Adrenal gland (tissue), 12 donors: Measurements from ENCODE around the gene GRIA3. TPM values are rescaled to one million over a fixed set of nuclear protein-coding genes. Genes with fewer than 3 reads are reported as not detected.

Experiments
- DNase-seq, 7 donors: peaks; one replicate each; pipeline ENCODE4 v3.0.0-alpha.2; 2019 to 2020
- H3K27ac ChIP-seq, 5 donors: fragments of 200-600 bp; sonication (generic) in 4 of 5; 1 replicate in 3 of 5; 2 replicates in 2 of 5; pipeline versions ENCODE4 v1.5.1 to v1.8.0; 2016 to 2020; ENCODE audit warnings: mild to moderate bottlenecking in 1 of 5
- H3K27me3 ChIP-seq: fragments of 200-600 bp; 2 replicates; pipeline ENCODE4 v1.8.0; 2021
- H3K36me3 ChIP-seq, 2 donors: fragments of 200-600 bp; replicated peaks in 1 of 2; 1 replicate in 1 of 2; 2 replicates in 1 of 2; pipeline versions ENCODE4 v1.5.1 to v1.8.0; 2018 to 2022
- H3K4me1 ChIP-seq, 2 donors: fragments of 200-600 bp; replicated peaks in 1 of 2; 1 replicate in 1 of 2; 2 replicates in 1 of 2; pipeline versions ENCODE4 v1.5.1 to v1.8.0; 2018 to 2021
- H3K4me3 ChIP-seq, 4 donors: fragments of 200-600 bp; sonication (generic) in 3 of 4; one replicate each; pipeline ENCODE4 v1.5.1; 2016 to 2018
- H3K9me3 ChIP-seq, 3 donors: fragments of 200-600 bp; sonication (generic) in 1 of 3; replicated peaks in 1 of 3; 1 replicate in 2 of 3; 2 replicates in 1 of 3; pipeline versions ENCODE4 v1.5.1 to v1.8.0; 2016 to 2021
- POLR2A ChIP-seq, 2 donors: fragments of 450-650 bp; IDR thresholded peaks; one replicate each; pipeline ENCODE4 v1.6.1; 2017; ENCODE audit warnings: antibody characterized with exemption in 2 of 2, mild to moderate bottlenecking in 2 of 2, moderate library complexity in 1 of 2
- WGBS, 4 donors: extraction: QIAGEN DNeasy Blood & Tissue Kit in 2 of 4; methylation state at CpG; one replicate each; pipeline versions ENCODE4 v1.1.5 to v1.1.7; 2013 to 2017; 5-methylcytosine and 5-hydroxymethylcytosine counted together
- intact Hi-C, 2 donors: fragments of 100-400 bp; cut with DNase I; formaldehyde crosslinking; loops; one replicate each; pipeline versions ENCODE4 v1.14.1 to v1.15.0; 2022 to 2023
- polyA plus RNA-seq, 3 donors: library from polyadenylated mRNA; stranded (reverse); fragments of 200-250 nt in 2 of 3; fragments of 350-450 nt in 1 of 3; fragmentation: Illumina TruSeq in 1 of 3; extraction: RNeasy Lipid Tissue Mini Kit (QIAGEN cat#74804) in 1 of 3; gene quantifications; one replicate each; pipeline ENCODE4 v1.2.3, GENCODE V29; 2013 to 2014
- total RNA-seq, 9 donors: library from RNA; depleted of rRNA in 4 of 9; stranded (reverse); fragments of >200 nt in 4 of 9; fragments of 120-200 nt in 1 of 9; fragmentation: NEBNext Ultra II Directional in 1 of 9; extraction: Animal tissue kit (Norgen Biotek cat#: 25700) in 1 of 9; gene quantifications; one replicate each; pipeline versions ENCODE4 v1.1.0 to v1.2.4, GENCODE V29; 2013 to 2023
- TF ChIP-seq, protein P1 (sequence below), 6 experiments: fragments of 450-650 bp in 4 of 6; fragments of 200-600 bp in 2 of 6; sonication (generic) in 1 of 6; IDR thresholded peaks; 1 replicate in 5 of 6; 2 replicates in 1 of 6; pipeline versions ENCODE4 v1.5.1 to v1.8.0; 2016 to 2021; ENCODE audit warnings: antibody characterized with exemption in 6 of 6, mild to moderate bottlenecking in 2 of 6, moderate library complexity in 1 of 6
- donor health status: healthy with polysubstance abuse.
- donor health status: Bipolar disorder and iron deficiency.
- donor health status: DM: yes; HTN: yes; CAD: no.
- donor health status: DM: no; HTN: no; CAD: no.
- donor health status: DM: no; HTN: no; CAD: no.
- donor health status: DM: yes; HTN: yes; CAD: no.

The GRIA3 gene
- total and polyA plus RNA-seq, 12 donors: 9.1 to 51.9 (median 21.1) TPM

DNA sequence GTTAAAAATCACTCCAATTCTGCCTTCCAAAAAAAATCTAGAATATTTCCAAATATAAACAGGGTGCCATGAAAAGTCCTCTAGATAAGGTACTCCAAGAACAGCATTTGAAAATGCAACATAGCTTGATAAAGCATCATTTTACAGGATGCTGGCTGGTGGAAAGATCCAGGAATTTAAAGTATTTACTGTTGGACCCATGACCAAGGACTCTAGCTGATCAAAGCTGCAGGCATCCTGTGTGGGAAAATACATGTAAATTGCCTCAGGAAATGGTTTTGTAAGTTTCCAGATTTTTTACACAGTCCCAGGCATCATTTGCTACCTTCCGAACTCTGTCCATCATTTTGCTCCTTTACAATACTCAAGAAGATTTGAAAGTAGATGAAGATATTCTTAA lies 164.4 kb downstream of the GRIA3 start:
- TF ChIP-seq POLR2A (IDR thresholded peaks at IDR 0.05): no peak
- TF ChIP-seq, protein P1, sequence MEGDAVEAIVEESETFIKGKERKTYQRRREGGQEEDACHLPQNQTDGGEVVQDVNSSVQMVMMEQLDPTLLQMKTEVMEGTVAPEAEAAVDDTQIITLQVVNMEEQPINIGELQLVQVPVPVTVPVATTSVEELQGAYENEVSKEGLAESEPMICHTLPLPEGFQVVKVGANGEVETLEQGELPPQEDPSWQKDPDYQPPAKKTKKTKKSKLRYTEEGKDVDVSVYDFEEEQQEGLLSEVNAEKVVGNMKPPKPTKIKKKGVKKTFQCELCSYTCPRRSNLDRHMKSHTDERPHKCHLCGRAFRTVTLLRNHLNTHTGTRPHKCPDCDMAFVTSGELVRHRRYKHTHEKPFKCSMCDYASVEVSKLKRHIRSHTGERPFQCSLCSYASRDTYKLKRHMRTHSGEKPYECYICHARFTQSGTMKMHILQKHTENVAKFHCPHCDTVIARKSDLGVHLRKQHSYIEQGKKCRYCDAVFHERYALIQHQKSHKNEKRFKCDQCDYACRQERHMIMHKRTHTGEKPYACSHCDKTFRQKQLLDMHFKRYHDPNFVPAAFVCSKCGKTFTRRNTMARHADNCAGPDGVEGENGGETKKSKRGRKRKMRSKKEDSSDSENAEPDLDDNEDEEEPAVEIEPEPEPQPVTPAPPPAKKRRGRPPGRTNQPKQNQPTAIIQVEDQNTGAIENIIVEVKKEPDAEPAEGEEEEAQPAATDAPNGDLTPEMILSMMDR (IDR thresholded peaks at IDR 0.05): no peak
- H3K27ac ChIP-seq: no peak overlapping the region
- no peak for DNase-seq
- H3K9me3 ChIP-seq: no peaks in the 10 kb centered on the region
- intact Hi-C loops: no loop called here
- no peak overlapping the region for H3K4me3 ChIP-seq
- WGBS, 4 donors: 85 to 100% (median 93%) methylated on average over 1 of the region's 1 CpG
- no peaks in the 10 kb centered on the region for H3K27me3 ChIP-seq
- H3K36me3 ChIP-seq: no peaks in the 10 kb centered on the region
- H3K4me1 ChIP-seq: no peaks in the 10 kb centered on the region

DNA sequence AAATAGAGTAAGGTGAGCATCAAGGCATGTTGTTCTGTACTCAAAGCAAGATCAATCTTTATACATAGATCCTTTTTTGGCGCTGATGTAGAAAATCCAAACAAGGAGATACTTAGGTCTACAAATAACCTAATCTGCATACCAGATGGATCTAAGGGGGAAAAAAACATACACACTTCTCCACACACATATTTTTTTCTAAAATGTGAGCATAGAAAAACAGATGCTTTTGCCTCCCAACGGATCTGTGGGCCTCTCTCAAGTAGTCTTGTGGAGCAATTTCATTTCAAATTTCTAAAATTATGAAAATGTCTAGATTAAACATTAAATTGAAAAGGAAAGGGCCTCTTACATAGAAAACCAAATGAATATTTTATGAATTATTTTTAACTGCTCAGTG lies 166.1 kb downstream of the GRIA3 start:
- no peak for TF ChIP-seq POLR2A (IDR thresholded peaks at IDR 0.05)
- TF ChIP-seq, protein P1 (IDR thresholded peaks at IDR 0.05): no peak
- Histone ChIP-seq H3K4me1 (no peaks in the 10 kb centered on the region), H3K36me3 (no peaks in the 10 kb centered on the region), H3K27ac (no peak overlapping the region), H3K4me3 (no peak overlapping the region), H3K9me3 (no peaks in the 10 kb centered on the region), H3K27me3 (no peaks in the 10 kb centered on the region)
- no peak for DNase-seq
- intact Hi-C loops: no loop called here
- WGBS, 4 donors: 54 to 85% (median 72%) methylated on average over 2 of the region's 2 CpGs

DNA sequence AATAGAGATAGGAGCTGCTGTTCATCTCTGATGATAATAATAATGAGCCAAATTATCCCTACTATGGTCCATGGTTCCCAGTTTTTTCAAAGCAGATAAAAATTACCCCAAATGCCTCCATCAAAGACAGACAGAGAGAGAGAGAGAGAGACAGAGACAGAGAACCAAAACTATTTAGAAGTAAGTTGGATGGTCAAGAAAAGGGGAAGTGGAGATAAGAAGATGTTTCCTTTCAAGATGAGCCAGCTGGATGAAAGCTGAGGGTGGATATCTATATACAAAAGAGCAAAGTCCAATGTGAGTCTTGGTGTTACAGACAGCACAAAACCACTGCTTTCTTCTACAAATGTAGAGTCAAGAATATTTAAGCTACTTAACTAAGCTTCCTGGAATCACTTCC lies 173.9 kb downstream of the GRIA3 start:
- H3K4me1 ChIP-seq: no peaks in the 10 kb centered on the region
- no peak overlapping the region for H3K4me3 ChIP-seq
- H3K9me3 ChIP-seq: no peaks in the 10 kb centered on the region
- H3K27ac ChIP-seq: no peak overlapping the region
- no peaks in the 10 kb centered on the region for H3K36me3 ChIP-seq
- intact Hi-C loops: no loop called here
- H3K27me3 ChIP-seq: peaks cover 7% of the 10 kb centered on the region
- no peak for DNase-seq
- TF ChIP-seq, protein P1 (IDR thresholded peaks at IDR 0.05): no peak
- no peak for TF ChIP-seq POLR2A (IDR thresholded peaks at IDR 0.05)

DNA sequence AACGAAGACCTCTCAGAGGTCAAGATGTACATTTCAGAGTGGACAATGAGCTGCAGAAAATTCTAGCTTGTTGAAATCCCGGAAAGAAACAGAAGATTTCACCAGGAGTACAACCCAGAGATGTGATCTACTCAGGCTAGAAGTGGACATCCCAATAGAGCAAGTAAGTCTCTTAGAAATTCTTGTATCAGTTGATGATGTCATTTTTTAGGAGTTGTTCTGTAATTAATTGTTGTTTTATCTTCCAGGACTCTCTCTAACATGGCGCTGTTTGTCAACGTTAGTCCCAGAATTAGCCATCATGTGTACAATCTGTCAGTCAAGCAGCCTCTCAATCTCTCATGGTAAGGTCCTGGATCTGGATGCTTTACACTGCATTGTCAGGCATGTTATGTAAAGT lies 174.4 kb downstream of the GRIA3 start:
- H3K27me3 ChIP-seq: peaks cover 7% of the 10 kb centered on the region
- 72 to 91% (median 82%) methylated on average over 4 of the region's 4 CpGs for WGBS, 4 donors
- DNase-seq: no peak
- no peaks in the 10 kb centered on the region for H3K9me3 ChIP-seq
- no peaks in the 10 kb centered on the region for H3K4me1 ChIP-seq
- no peaks in the 10 kb centered on the region for H3K36me3 ChIP-seq
- no peak overlapping the region for H3K27ac ChIP-seq
- H3K4me3 ChIP-seq: no peak overlapping the region
- intact Hi-C loops: no loop called here
- TF ChIP-seq, protein P1 (IDR thresholded peaks at IDR 0.05): no peak
- no peak for TF ChIP-seq POLR2A (IDR thresholded peaks at IDR 0.05)
